Stimulated activated CD4-positive, alpha-beta T cell treated with anti-CD3 and anti-CD28 coated beads, Interleukin-15, amount 100 ng/mL, for 1 hour (primary cell): ENCODE data around the gene POLR3H.
A peak's percentile ranks its signal among the peaks of the same experiment; 100 is the strongest.
"Not testable (repeated sequence)": the region's sequence is repeated elsewhere in the genome, so short reads cannot be mapped to it uniquely, and the experiment has no call there.

Experiments
- DNase-seq, 2 donors: peaks; one replicate each; pipeline ENCODE4 v3.0.0-alpha.2; 2020; ENCODE audit warnings: low read depth in 1 of 2, low spot score in 1 of 2

The POLR3H gene

GRCh38 chr22:41543854-41544670 lies at the start of gene POLR3H:
TSS of gene POLR3H (minus strand) at chr22:41544470. CDS start at chr22:41544101, 369 bp downstream.
- DNase-seq, result peak; percentile 91 to 95

GRCh38 chr22:41593336-41593960 lies 49.2 kb upstream of the POLR3H start:
- not testable (repeated sequence) for DNase-seq

DNA sequence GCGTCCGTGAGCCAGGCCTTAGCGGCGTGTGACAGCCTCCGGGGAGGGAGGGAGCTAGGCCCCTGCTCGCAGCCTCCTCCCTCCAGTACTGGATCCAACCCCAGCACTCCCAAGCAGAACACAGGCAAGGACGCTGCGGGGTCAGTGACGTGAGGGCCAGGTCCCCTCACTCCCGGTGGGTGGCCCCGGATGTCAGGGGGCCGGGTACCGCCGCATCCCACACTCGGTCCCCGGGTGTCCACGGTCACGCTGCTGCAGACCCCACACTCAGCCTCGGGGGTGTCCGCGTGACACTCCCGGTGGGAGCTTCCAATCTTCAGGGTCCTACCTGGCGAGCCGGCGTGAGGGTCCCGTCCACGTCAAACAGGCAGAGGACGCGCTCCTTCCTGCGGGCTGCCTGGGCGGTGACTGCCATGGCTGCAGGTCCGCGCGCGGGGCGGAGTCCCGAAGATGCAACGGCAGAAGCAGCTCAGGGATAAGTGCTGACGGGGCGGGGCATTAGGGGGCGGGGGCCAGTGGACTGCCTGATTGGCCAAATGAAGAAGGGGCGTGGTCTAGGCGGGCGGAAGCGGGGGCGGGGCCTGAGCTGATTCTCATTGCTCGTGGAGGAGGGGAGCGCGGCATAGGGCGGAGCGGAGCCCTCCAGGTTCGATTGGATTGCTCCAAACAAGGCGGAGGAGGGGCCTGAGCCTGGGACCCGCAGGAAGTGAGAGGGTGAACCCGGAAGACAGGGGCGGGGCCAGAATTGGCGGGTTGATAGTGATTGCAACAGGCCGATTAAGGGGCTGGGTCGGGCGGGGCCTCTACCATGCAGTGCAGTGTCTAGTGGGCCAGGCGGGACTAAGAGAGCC lies 45.3 kb upstream of the POLR3H start, which contains the start of gene PMM1:
TSS of gene PMM1 (minus strand) at position 450 of the 851 bp plus-strand sequence. CDS start at position 415, 35 bp downstream.
- peak; percentile 100 for DNase-seq

GRCh38 chr22:41587347-41587723 lies 43.1 kb upstream of the POLR3H start:
- no peak for DNase-seq

DNA sequence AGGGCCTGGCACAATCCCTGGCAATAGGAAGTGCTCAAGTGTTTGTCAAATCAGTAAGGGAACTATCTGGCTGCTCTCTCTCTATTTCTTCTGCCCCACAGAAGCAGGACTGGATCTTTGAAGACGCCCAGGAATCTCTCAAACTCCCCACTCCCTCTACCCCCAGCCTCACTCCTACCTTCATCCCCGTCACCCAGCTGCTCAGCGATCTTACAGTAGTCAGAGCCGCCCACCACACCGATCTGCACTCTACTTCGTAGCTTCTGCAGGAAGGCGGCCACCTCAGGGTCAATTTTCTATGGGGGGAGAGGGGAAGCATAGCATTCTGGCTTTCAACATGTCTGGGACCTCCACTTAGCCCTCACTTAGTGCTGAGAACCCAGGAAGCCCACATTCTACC lies 41.6 kb upstream of the POLR3H start:
- no peak for DNase-seq

DNA sequence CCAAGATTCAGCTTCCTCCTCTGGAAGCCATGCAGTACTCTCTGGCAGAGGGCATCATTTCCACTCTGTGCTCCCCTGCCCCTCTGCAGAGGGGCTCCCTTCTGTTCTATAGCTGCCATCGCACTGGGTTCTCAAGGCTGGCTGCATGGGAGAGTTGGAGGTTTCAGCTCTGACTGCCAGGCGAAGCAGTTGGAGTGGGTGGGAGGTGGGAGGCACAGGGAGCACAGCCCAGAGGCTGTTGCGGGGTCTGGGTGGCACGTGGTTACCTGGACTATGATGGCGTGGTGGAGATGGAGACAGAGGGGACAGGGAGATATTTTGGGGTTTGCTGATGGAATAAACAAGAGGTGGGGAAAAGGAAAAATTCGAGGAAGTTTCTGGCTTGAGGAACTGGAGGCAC lies 40.6 kb upstream of the POLR3H start:
- no peak for DNase-seq

DNA sequence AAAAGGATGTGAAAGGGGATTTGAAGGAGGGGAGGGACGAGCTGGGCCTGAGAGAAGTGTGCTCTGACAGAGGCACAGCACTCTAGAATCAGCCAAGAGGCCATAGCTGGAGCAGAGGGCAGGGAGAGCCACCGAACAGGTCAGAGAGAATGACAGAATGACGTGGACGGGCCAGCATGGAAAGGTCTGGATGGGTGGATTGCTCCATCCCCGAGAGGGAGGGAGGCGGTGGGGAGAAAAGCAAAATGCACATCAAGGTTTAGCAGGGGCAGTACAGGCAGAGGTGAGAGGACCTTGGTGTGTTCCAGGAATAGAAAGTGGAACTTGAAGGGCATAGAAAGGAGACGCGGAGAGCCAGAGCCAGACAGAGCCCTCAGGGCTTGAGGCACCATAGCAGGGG lies 38.4 kb upstream of the POLR3H start:
- DNase-seq, result no peak

- no peak for DNase-seq
These were observed 35.7 kb upstream of the POLR3H start for GRCh38 chr22:41579997-41580355.

- DNase-seq, result no peak
These were observed 35.2 kb upstream of the POLR3H start for GRCh38 chr22:41579297-41579996.

GRCh38 chr22:41578818-41579217 lies 34.5 kb upstream of the POLR3H start:
- DNase-seq, result no peak

DNA sequence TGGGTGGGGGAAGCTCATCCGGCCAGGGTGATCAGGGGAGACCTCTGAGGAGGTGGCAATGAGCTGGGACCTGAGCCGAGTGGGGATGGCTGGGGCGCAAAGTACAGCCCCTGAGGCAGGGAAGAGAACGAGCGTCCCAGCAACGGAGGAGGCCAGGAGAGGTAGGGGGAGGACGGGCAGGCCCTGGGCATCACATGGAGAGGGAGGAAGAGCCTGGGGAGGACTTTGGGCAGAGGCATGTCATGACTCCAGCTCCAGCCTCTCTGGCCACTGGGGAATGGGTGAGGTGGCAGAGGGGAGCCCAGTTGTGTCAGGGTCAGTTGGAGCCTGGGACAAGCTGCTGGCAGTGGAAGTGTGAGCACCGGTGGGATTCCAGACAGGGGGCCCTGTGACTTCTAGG lies 33.8 kb upstream of the POLR3H start:
- no peak for DNase-seq

GRCh38 chr22:41576877-41577276 lies 32.6 kb upstream of the POLR3H start:
- DNase-seq, result no peak

GRCh38 chr22:41575533-41575932 lies 31.3 kb upstream of the POLR3H start:
- DNase-seq, result no peak

DNA sequence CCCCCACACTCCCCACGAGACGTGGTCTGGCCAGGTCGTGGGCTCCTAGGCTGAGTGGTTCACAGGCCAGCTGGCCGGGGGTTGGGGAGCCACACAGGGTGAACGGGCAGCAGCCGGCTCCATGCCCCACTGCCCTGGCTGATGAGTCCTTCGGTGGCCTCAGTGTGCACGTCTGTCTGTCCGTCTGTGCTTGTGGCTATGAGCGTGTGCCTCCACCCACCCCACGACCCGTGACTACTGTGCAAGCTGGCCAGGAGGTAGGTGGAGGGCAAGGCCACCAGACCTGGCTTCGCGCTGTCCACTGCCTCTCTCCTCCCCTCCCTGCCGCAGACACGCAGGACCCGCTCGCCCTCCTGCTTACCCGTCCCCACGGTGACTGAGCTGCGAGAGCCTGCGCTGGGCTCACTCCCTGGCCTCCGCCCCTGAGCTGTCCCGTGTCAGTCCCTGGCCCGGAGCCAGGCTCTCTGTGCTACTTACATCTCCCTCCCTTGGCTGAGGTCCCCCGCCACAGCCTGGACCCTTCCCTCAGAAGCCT lies 30.6 kb upstream of the POLR3H start:
- DNase-seq, result no peak

DNA sequence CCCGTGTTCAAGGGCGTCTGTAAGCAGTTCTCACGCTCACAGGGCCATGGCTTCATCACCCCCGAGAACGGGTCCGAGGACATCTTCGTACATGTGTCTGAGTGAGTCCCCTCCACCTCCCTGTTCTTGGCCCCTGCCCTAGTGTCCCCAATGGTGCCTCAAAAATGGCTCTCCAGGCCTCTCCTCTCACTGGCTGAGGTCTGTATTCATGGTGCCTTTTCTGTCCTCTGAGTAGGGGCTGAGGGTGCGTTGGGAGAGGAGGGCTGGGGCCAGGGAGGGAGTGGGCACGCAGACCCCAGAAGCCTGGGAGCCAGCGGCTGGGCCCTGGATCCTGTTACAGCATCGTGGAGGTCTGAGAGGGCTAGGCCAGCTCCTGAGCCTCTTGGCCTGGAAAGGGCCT lies 29.4 kb upstream of the POLR3H start:
- DNase-seq, result no peak

DNA sequence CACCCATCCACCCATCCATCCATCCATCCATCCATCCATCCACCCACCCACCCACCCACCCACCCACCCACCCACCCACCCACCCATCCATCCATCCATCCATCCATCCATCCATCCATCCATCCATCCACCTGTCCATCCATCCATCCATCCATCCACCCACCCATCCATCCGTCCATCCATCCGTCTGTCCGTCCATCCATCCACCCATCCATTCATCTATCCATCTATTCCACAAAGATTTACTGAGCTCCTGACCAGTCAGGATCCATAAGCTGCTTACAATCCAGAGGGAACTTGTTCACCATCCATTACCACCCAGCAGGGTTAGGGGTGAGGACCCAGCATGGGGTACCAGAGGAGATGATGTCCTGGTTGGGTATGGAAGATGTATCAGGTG lies 28.0 kb upstream of the POLR3H start:
- DNase-seq, result not testable (repeated sequence)

DNA sequence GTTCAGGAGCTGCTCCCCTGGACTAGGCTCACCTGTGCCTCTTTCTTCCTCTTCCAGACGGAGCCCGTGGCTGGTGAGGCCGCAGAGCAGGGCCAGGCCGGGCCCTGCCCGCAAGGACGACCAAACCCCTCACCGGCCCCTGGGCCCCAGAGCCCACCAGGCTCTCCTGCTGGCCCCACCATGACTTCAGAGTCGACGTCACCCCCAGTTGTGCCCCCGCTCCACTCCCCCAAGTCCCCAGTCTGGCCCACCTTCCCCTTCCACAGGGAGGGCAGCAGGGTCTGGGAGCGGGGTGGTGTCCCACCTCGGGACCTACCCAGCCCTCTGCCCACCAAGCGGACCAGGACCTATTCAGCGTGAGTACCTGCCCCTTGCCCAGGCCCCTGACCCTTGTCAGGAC lies 27.5 kb upstream of the POLR3H start:
- no peak for DNase-seq

DNA sequence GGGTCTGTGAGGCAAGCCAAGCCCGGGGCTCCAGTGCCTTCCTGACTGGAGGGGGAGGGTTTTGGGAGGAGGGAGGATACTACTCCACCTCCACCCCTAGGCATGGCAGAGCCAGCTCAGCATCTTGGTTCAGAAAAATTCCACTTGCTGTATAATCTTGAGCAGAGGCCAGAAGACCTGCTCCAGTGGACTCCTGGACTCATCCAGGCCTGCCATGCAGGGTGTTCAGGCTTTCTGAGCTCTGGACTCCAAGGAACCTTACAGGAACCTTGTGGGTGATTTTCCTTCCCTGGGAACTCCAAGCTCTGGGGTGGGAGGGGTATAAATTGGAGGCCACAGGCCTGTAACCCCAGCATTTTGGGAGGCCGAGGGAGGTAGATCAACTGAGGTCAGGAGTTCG lies 26.0 kb upstream of the POLR3H start:
- no peak for DNase-seq

DNA sequence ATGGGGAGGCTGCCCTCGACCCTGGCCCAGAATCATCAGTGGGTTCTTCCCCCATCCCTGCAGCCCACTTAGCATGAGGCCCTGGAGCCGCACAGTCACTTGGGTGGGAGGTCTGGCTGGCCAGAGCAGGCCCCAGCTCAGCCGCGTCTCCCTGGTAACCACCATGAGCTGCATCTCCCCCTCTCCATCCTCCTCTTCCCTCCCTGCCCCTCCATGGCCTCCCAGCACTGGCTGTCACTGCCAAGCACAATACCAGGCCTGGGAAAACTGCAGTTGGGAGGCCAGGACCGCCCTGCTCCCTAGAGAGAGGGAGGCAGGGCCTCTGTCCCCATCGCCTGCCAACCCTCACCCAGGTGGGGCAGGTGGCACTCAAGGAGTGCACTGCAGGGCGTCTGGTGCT lies 24.5 kb upstream of the POLR3H start:
- no peak for DNase-seq

- no peak for DNase-seq
These were observed 23.2 kb upstream of the POLR3H start for GRCh38 chr22:41567512-41567768.

GRCh38 chr22:41565403-41566054 lies 21.3 kb upstream of the POLR3H start:
- no peak for DNase-seq
